Cardiac atrium fibroblast (primary cell): Measurements from ENCODE around the gene ZIC4. TPM values are rescaled to one million over a fixed set of nuclear protein-coding genes. Genes with fewer than 3 reads are reported as not detected.

ENCODE experiments used
- total RNA-seq: library from RNA; depleted of rRNA; stranded (reverse); fragments of >200 nt; gene quantifications from 2 replicates; pipeline ENCODE4 v1.2.3, GENCODE V29; 2015

The ZIC4 gene
- total RNA-seq, result not detected in 2 replicates

DNA sequence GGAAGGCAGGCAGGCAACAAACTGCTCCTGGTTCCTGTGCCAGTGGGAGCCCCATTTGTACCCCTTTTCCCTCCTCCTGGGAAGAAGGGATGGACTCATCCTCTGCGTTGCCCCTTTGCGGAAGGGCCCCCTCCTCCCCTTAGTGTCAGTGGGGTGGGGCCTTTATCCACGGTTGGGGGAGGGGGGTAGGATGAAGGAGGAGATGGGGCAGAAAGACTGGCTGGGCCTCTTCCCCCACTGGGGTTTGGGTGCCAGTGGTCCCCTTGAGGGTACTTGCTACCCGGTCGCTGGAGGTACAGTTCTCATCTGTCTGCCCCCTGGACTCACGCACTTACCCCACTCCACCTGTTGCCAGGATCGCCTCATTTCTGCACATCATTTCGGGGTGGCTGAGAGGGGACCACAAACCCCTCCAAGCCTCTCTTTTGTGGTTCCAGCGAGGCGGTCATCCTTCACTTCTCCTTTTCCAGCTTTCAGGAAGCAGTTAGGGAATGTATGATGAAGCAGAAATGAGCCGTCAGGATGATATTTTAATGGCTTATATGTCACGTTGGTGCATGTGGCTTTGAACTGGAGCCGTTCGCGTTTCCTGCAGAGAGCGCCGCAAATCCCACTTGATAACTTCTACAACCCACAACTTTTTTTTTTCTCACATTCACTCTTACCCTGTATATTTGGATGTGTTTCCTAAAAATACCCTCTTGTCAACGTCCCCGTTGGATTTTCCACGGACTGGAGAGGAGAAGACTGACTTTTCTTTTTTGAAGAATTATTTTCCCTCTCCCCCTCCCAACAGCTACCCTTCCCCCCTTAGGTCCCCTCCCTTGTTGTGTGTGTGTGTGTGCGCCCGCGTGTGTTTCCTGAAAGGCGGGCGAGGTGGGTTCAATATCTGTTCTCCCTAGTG lies at the start of gene ZIC4:
ZIC4 (minus strand) TSS at position 516 of the 904 bp plus-strand sequence. CDS start 3,746 bp downstream, outside the sequence.

DNA sequence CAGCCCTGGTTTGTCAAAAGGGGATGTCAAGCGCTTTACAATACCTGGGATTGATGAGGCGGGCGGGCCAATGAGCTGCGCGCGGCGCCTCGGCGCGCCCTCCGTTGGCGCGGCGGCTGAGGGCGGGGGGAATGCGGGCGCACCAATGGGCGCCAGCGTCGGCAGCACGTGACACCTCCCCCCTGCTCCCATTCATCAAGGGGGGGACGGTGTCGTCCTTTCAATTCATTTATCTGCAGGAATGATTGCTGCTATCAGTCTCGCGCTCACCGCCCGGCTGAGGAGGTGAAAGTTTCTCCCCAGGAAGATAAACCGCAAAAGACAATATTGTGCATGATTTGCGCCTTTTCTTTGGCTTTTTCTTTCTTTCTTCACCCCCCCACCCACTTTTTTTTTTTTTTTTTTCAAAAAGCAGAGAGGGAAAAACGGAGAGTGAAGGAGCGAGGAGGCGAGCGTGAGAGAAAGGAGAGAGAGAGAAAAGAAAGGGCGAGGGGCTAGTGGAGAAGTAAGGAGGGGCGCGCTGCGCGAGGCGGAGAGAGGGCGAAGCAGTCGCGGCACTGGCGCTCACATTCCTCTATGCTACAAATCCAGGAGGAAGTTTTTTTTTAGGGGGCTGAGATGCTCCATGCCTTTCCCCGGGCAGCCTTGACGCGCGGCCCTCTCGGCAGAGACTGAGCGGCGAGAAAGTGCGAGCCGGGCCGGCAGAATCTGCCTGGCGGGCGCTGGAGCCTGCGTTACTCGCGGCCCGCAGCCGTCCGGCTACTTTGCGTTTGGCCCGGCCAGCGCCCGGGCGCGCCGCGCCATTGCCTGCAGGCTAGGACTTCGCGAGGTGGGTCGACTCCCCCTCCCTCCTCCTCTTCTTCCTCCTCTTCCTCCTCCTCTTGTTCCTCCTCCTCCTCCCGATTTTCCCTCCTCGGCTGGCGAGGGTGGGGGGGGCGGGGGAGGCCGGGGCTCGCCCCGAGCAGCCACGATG lies 3.1 kb upstream of the ZIC4 start, which contains the start of gene ZIC1:
ZIC1 (plus strand) TSS at position 223 of the 973 bp plus-strand sequence; CDS start at position 971, 748 bp downstream.

Other genes starting within 250 kb of the ZIC4 start
- gene ZIC1, start 2.8 kb upstream of the ZIC4 start, total RNA-seq, result not detected in 2 replicates